GM12892 (cell line): ENCODE measurements around the gene PERCC1.

Source experiments
- POLR2A ChIP-seq: IDR thresholded peaks from 2 replicates; pipeline ENCODE4 v1.6.1; 2011; ENCODE audit warnings: low read depth, low read length, control low read depth
- POLR2AphosphoS5 ChIP-seq: IDR thresholded peaks from 2 replicates; pipeline ENCODE4 v1.6.1; 2011; ENCODE audit warnings: low read depth, low read length, control low read depth
- TAF1 ChIP-seq: IDR thresholded peaks from 2 replicates; pipeline ENCODE4 v1.6.1; 2011; ENCODE audit warnings: low read depth, mild to moderate bottlenecking, control low read depth, low read length, borderline replicate concordance

DNA sequence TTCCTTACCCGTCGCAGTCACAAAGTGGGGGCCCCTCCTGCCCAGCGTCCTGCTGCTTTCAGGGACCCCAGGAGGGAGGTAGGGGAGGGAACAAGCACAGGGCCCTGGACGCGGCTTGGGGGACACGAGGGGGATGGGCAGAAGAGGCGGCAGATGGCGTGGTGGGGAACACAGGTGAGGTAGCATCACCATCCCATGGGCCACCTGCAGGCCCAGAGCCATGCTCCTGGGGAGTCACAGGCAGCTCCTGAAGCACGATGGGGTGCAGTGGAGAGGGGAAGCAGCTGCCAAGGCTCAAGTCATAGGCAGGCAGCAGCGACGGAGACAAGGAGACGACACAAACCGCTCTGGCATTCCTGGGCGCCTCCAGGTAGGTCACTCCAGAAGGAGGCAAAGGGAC is 27.1 kb upstream of the PERCC1 start:
- TF ChIP-seq TAF1 (no peak), POLR2A (no peak), POLR2AphosphoS5 (no peak)
